GM12892 (cell line): ENCODE data around the gene MAGEF1.

Experiments used
- POLR2A ChIP-seq: IDR thresholded peaks from 2 replicates; pipeline ENCODE4 v1.6.1; 2011; ENCODE audit warnings: low read depth, low read length, control low read depth
- POLR2AphosphoS5 ChIP-seq: IDR thresholded peaks from 2 replicates; pipeline ENCODE4 v1.6.1; 2011; ENCODE audit warnings: low read depth, low read length, control low read depth
- TAF1 ChIP-seq: IDR thresholded peaks from 2 replicates; pipeline ENCODE4 v1.6.1; 2011; ENCODE audit warnings: low read depth, mild to moderate bottlenecking, control low read depth, low read length, borderline replicate concordance

- TF ChIP-seq POLR2AphosphoS5: no peak
- no peak for TF ChIP-seq TAF1
- no peak for TF ChIP-seq POLR2A
Measured at GRCh38 chr3:184748219-184749135, 36.6 kb upstream of the MAGEF1 start.
